Neural cell (in vitro differentiated cells): ENCODE results near the gene NPR3. TPM values are rescaled to one million over a fixed set of nuclear protein-coding genes. Genes with fewer than 3 reads are reported as not detected.
A peak's percentile ranks its signal among the peaks of the same experiment; 100 is the strongest.

Source experiments
- H2AFZ ChIP-seq: fragments of 200-600, 300-800 bp; sonication (generic), shearing (Covaris generic); 2 replicates; pipeline ENCODE4 v1.6.0; 2014; ENCODE audit warnings: low read depth, mild to moderate bottlenecking, antibody characterized with exemption, low read length, moderate library complexity
- H3F3A ChIP-seq: fragments of 200-600 bp; shearing (Covaris generic); 2 replicates; pipeline ENCODE4 v1.6.1; 2016; ENCODE audit warnings: mild to moderate bottlenecking, moderate library complexity, mixed read lengths, antibody characterized with exemption, low read length; ENCODE audit not compliant: insufficient read depth, poor library complexity, severe bottlenecking
- H3K27ac ChIP-seq: fragments of 200-600, 300-800 bp; sonication (generic), shearing (Covaris generic); 2 replicates; pipeline ENCODE4 v1.5.1; 2014; ENCODE audit warnings: mild to moderate bottlenecking, low read length, moderate library complexity
- H3K27me3 ChIP-seq: fragments of 300-800, 200-600 bp; sonication (generic), shearing (Covaris generic); 2 replicates; pipeline ENCODE4 v1.6.0; 2014; ENCODE audit warnings: mild to moderate bottlenecking, low read depth, low read length, moderate library complexity; ENCODE audit not compliant: insufficient read depth
- H3K36me3 ChIP-seq: fragments of 300-800, 200-600 bp; sonication (generic), shearing (Covaris generic); 2 replicates; pipeline ENCODE4 v1.5.1; 2014; ENCODE audit warnings: mild to moderate bottlenecking, antibody characterized with exemption, low read length, moderate library complexity; ENCODE audit not compliant: insufficient read depth
- H3K4me2 ChIP-seq: fragments of 300-800, 200-600 bp; sonication (generic), shearing (Covaris generic); 2 replicates; pipeline ENCODE4 v1.6.0; 2014; ENCODE audit warnings: mild to moderate bottlenecking, low read length
- H3K4me3 ChIP-seq: fragments of 300-800, 200-600 bp; sonication (generic), shearing (Covaris generic); 2 replicates; pipeline ENCODE4 v1.5.1; 2014; ENCODE audit warnings: mild to moderate bottlenecking, low read length, moderate library complexity
- H3K79me2 ChIP-seq: fragments of 200-600 bp; shearing (Covaris generic); replicated peaks from 2 replicates; pipeline ENCODE4 v1.6.0; 2014; ENCODE audit warnings: mild to moderate bottlenecking, low read length, moderate library complexity; ENCODE audit not compliant: insufficient read depth
- H3K9ac ChIP-seq: fragments of 300-800, 200-600 bp; sonication (generic), shearing (Covaris generic); 2 replicates; pipeline ENCODE4 v1.6.1; 2016; ENCODE audit warnings: mild to moderate bottlenecking, low read length, mixed read lengths
- H3K9me2 ChIP-seq: fragments of 200-600 bp; shearing (Covaris generic); 2 replicates; pipeline ENCODE4 v1.6.1; 2016; ENCODE audit warnings: mild to moderate bottlenecking, low read length, mixed read lengths; ENCODE audit not compliant: insufficient read depth
- H3K9me3 ChIP-seq: fragments of 200-600, 300-800 bp; sonication (generic), shearing (Covaris generic); 2 replicates; pipeline ENCODE4 v1.6.1; 2016; ENCODE audit warnings: mild to moderate bottlenecking, mixed run types, low read length, moderate library complexity, mixed read lengths
- H4K20me1 ChIP-seq: fragments of 200-600 bp; shearing (Covaris generic); 2 replicates; pipeline ENCODE4 v1.6.1; 2016; ENCODE audit warnings: mild to moderate bottlenecking, mixed run types; ENCODE audit not compliant: insufficient read depth
- CTCF ChIP-seq: fragments of 450-650 bp; IDR thresholded peaks from 2 replicates; pipeline ENCODE4 v1.5.1; 2014; ENCODE audit warnings: antibody characterized with exemption, mild to moderate bottlenecking, moderate library complexity; ENCODE audit not compliant: poor library complexity, severe bottlenecking
- EP300 ChIP-seq: fragments of 450-650 bp; conservative IDR thresholded peaks from 2 replicates; pipeline ENCODE4 v1.6.1; 2014; ENCODE audit warnings: antibody characterized with exemption, mild to moderate bottlenecking, moderate library complexity; ENCODE audit not compliant: poor library complexity, severe bottlenecking
- EZH2 ChIP-seq: fragments of 200-600, 300-800 bp; shearing (Covaris generic), sonication (generic); IDR thresholded peaks from 2 replicates; pipeline ENCODE4 v1.6.1; 2014; ENCODE audit warnings: antibody characterized with exemption, low read length, borderline replicate concordance, mild to moderate bottlenecking; ENCODE audit not compliant: insufficient read depth, poor library complexity, severe bottlenecking
- MXI1 ChIP-seq: fragments of 450-650 bp; conservative IDR thresholded peaks from 2 replicates; pipeline ENCODE4 v1.6.1; 2014; ENCODE audit warnings: antibody characterized with exemption, mild to moderate bottlenecking; ENCODE audit not compliant: poor library complexity, severe bottlenecking
- POLR2AphosphoS5 ChIP-seq: IDR thresholded peaks from 2 replicates; pipeline ENCODE4 v1.6.1; 2012
- RAD21 ChIP-seq: fragments of 450-650 bp; conservative IDR thresholded peaks from 2 replicates; pipeline ENCODE4 v1.6.1; 2014; ENCODE audit warnings: antibody characterized with exemption, mild to moderate bottlenecking, moderate library complexity
- SMC3 ChIP-seq: fragments of 450-650 bp; conservative IDR thresholded peaks from 2 replicates; pipeline ENCODE4 v1.6.1; 2014; ENCODE audit warnings: antibody characterized with exemption, mild to moderate bottlenecking, moderate library complexity; ENCODE audit not compliant: poor library complexity
- TAF1 ChIP-seq: IDR thresholded peaks from 2 replicates; pipeline ENCODE4 v1.6.1; 2012; ENCODE audit warnings: low read depth
- polyA plus RNA-seq: library from polyadenylated mRNA; depleted of rRNA; stranded (reverse); fragments of >200 nt; gene quantifications from 2 replicates; pipeline ENCODE4 v1.2.3, GENCODE V29; 2014
- TF ChIP-seq, protein P1 (sequence below): IDR thresholded peaks from 2 replicates; pipeline ENCODE4 v1.6.1; 2012; ENCODE audit warnings: borderline replicate concordance

Gene NPR3
- polyA plus RNA-seq, 1 donor from 2014 or later, result 1.5 TPM

GRCh38 chr5:32712481-32713360 lies 1.6 kb downstream of the NPR3 start:
- peak overlapping the region; percentile 74 for H3K4me3 ChIP-seq
- H3F3A ChIP-seq, result no peaks in the 10 kb centered on the region
- no peaks in the 10 kb centered on the region for H4K20me1 ChIP-seq
- H3K9me3 ChIP-seq, result no peaks in the 10 kb centered on the region
- no peak overlapping the region for H3K27ac ChIP-seq
- H3K27me3 ChIP-seq, result peaks cover 79% of the 10 kb centered on the region
- H3K79me2 ChIP-seq, result no peaks in the 10 kb centered on the region
- H3K36me3 ChIP-seq, result no peaks in the 10 kb centered on the region
- H2AFZ ChIP-seq, result no peak overlapping the region
- H3K9ac ChIP-seq, result no peak overlapping the region
- H3K4me2 ChIP-seq, result peak overlapping the region; percentile 30
- TF ChIP-seq POLR2AphosphoS5 (peak; percentile 9), CTCF (peak; percentile 12), MXI1 (no peak)
- H3K9me2 ChIP-seq, result no peaks in the 10 kb centered on the region

DNA sequence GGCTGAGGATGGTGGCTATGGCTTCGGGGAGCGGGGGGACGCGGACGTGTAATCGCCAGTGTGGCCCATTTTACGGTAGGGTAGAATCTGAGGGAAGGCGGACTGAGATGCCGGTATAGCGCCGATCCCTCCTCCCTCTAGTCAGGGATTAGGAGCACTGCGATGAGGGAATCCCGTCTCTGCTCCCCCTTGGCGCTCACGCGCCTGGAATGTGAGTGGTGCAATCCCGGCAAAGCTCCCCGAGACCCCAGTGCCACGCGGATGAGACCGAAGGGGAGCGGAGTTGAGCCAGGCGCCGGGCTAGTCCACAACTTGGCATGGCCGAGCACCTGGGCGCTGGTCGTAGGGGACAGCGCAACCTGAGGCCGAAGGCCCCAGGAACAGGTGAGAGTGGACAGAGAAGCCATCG lies 2.2 kb downstream of the NPR3 start:
- Histone ChIP-seq H3K9me2 (no peaks in the 10 kb centered on the region), H3F3A (no peaks in the 10 kb centered on the region), H4K20me1 (no peaks in the 10 kb centered on the region), H3K9me3 (no peaks in the 10 kb centered on the region), H3K9ac (no peak overlapping the region), H3K27me3 (peaks cover 73% of the 10 kb centered on the region), H3K4me2 (no peak overlapping the region), H2AFZ (no peak overlapping the region), H3K36me3 (no peaks in the 10 kb centered on the region), H3K27ac (no peak overlapping the region), H3K4me3 (peak overlapping the region; percentile 74), H3K79me2 (no peaks in the 10 kb centered on the region)
- TF ChIP-seq CTCF (no peak), POLR2AphosphoS5 (no peak), SMC3 (no peak), RAD21 (no peak), MXI1 (no peak), EZH2 (no peak), EP300 (no peak), TAF1 (no peak)
- TF ChIP-seq, protein P1, sequence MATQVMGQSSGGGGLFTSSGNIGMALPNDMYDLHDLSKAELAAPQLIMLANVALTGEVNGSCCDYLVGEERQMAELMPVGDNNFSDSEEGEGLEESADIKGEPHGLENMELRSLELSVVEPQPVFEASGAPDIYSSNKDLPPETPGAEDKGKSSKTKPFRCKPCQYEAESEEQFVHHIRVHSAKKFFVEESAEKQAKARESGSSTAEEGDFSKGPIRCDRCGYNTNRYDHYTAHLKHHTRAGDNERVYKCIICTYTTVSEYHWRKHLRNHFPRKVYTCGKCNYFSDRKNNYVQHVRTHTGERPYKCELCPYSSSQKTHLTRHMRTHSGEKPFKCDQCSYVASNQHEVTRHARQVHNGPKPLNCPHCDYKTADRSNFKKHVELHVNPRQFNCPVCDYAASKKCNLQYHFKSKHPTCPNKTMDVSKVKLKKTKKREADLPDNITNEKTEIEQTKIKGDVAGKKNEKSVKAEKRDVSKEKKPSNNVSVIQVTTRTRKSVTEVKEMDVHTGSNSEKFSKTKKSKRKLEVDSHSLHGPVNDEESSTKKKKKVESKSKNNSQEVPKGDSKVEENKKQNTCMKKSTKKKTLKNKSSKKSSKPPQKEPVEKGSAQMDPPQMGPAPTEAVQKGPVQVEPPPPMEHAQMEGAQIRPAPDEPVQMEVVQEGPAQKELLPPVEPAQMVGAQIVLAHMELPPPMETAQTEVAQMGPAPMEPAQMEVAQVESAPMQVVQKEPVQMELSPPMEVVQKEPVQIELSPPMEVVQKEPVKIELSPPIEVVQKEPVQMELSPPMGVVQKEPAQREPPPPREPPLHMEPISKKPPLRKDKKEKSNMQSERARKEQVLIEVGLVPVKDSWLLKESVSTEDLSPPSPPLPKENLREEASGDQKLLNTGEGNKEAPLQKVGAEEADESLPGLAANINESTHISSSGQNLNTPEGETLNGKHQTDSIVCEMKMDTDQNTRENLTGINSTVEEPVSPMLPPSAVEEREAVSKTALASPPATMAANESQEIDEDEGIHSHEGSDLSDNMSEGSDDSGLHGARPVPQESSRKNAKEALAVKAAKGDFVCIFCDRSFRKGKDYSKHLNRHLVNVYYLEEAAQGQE, result no peak
